HepG2 (cell line): Measurements from ENCODE around the gene PLA2G4D. TPM values are rescaled to one million over a fixed set of nuclear protein-coding genes. Genes with fewer than 3 reads are reported as not detected.

Experiments used
- ARNTL ChIP-seq: sonication (generic); formaldehyde crosslinking; IDR thresholded peaks from 2 replicates; pipeline ENCODE4 v1.4.0; 2020; ENCODE audit warnings: mild to moderate bottlenecking, missing genetic modification reagents
- ATF7-NPFF ChIP-seq: sonication (generic); formaldehyde crosslinking; IDR thresholded peaks from 2 replicates; pipeline ENCODE4 v1.8.1; 2023; ENCODE audit warnings: mild to moderate bottlenecking, low read depth, missing genetic modification reagents, moderate library complexity
- CBX5 ChIP-seq: sonication (generic); formaldehyde crosslinking; IDR thresholded peaks from 2 replicates; pipeline ENCODE4 v1.4.0; 2020; ENCODE audit warnings: missing genetic modification reagents, borderline replicate concordance
- FOXJ3 ChIP-seq: sonication (generic); formaldehyde crosslinking; IDR thresholded peaks from 2 replicates; pipeline ENCODE4 v1.4.0; 2020; ENCODE audit warnings: missing genetic modification reagents, mild to moderate bottlenecking, borderline replicate concordance
- HHEX ChIP-seq: IDR thresholded peaks from 2 replicates; pipeline ENCODE4 v1.6.1; 2016; ENCODE audit warnings: control low read depth
- HMG20B ChIP-seq: conservative IDR thresholded peaks from 2 replicates; pipeline ENCODE4 v1.6.1; 2016; ENCODE audit warnings: missing genetic modification reagents, missing compliant biosample characterization
- JDP2 ChIP-seq: sonication (generic); formaldehyde crosslinking; IDR thresholded peaks from 2 replicates; pipeline ENCODE4 v1.8.1; 2022; ENCODE audit warnings: missing genetic modification reagents, borderline replicate concordance
- JUN ChIP-seq: sonication (generic); formaldehyde crosslinking; IDR thresholded peaks from 2 replicates; pipeline ENCODE4 v1.4.0; 2020; ENCODE audit warnings: mild to moderate bottlenecking, missing genetic modification reagents
- MTA3 ChIP-seq: sonication (generic); formaldehyde crosslinking; IDR thresholded peaks from 2 replicates; pipeline ENCODE4 v1.4.0; 2020; ENCODE audit warnings: missing genetic modification reagents
- NBN ChIP-seq: fragments of 450-650 bp; conservative IDR thresholded peaks from 2 replicates; pipeline ENCODE4 v1.6.1; 2017
- PPARG ChIP-seq: conservative IDR thresholded peaks from 2 replicates; pipeline ENCODE4 v1.6.1; 2016; ENCODE audit warnings: missing biosample characterization, missing genetic modification reagents
- ZNF12 ChIP-seq: sonication (generic); formaldehyde crosslinking; IDR thresholded peaks from 2 replicates; pipeline ENCODE4 v1.5.0; 2020; ENCODE audit warnings: missing genetic modification reagents
- ZNF343 ChIP-seq: sonication (generic); formaldehyde crosslinking; IDR thresholded peaks from 2 replicates; pipeline ENCODE4 v1.4.0; 2020; ENCODE audit warnings: mild to moderate bottlenecking, missing genetic modification reagents
- ZNF543 ChIP-seq: sonication (generic); formaldehyde crosslinking; IDR thresholded peaks from 2 replicates; pipeline ENCODE4 v1.4.0; 2020; ENCODE audit warnings: mild to moderate bottlenecking, missing genetic modification reagents
- ZNF652 ChIP-seq: IDR thresholded peaks from 2 replicates; pipeline ENCODE4 v1.6.1; 2016; ENCODE audit warnings: low read depth, borderline replicate concordance
- ZNF720 ChIP-seq: sonication (generic); formaldehyde crosslinking; IDR thresholded peaks from 2 replicates; pipeline ENCODE4 v1.4.0; 2020; ENCODE audit warnings: missing genetic modification reagents
- ZSCAN12 ChIP-seq: sonication (generic); formaldehyde crosslinking; IDR thresholded peaks from 2 replicates; pipeline ENCODE4 v1.9.0; 2021; ENCODE audit warnings: mild to moderate bottlenecking, missing genetic modification reagents
- polyA plus RNA-seq, 8 experiments: library from polyadenylated mRNA; depleted of rRNA in 3 of 8; stranded (reverse) in 7 of 8; unstranded in 1 of 8; fragments of >200 nt; fragmentation: Illumina TruSeq in 4 of 8; extraction: Trizol in 4 of 8; gene quantifications; 2 replicates each; pipeline versions ENCODE4 v1.2.1 to v1.2.3, GENCODE V29; 2011 to 2016; ENCODE audit warnings: low read depth in 4 of 8, missing spikeins in 1 of 8, mixed read lengths in 1 of 8; ENCODE audit not compliant: insufficient read depth in 1 of 8
- total RNA-seq, 5 experiments: library from RNA; depleted of rRNA; stranded (reverse); fragments of >200 nt; fragmentation: Illumina TruSeq; extraction: Trizol; gene quantifications; 2 replicates each; pipeline ENCODE4 v1.2.3, GENCODE V29; 2016; ENCODE audit warnings: low read depth in 1 of 5
- TF ChIP-seq, protein P1 (sequence below), 2 experiments: sonication (generic) in 1 of 2; formaldehyde crosslinking in 1 of 2; IDR thresholded peaks; 2 replicates each; pipeline versions ENCODE4 v1.4.0 to v1.6.1; 2018 to 2020; ENCODE audit warnings: missing genetic modification reagents in 2 of 2, borderline replicate concordance in 1 of 2, low read depth in 1 of 2, mild to moderate bottlenecking in 1 of 2, missing biosample characterization in 1 of 2
- TF ChIP-seq, protein P2 (sequence below): sonication (generic); formaldehyde crosslinking; IDR thresholded peaks from 2 replicates; pipeline ENCODE4 v1.5.1; 2020; ENCODE audit warnings: mild to moderate bottlenecking, missing genetic modification reagents, moderate library complexity
- TF ChIP-seq, protein P3 (sequence below): sonication (generic); formaldehyde crosslinking; IDR thresholded peaks from 2 replicates; pipeline ENCODE4 v1.4.0; 2020; ENCODE audit warnings: mild to moderate bottlenecking, missing genetic modification reagents
- TF ChIP-seq, protein P4 (sequence below): sonication (generic); formaldehyde crosslinking; IDR thresholded peaks from 2 replicates; pipeline ENCODE4 v1.9.0; 2022; ENCODE audit warnings: low read depth, missing genetic modification reagents
- TF ChIP-seq, protein P5 (sequence below): sonication (generic); formaldehyde crosslinking; IDR thresholded peaks from 2 replicates; pipeline ENCODE4 v1.5.0; 2020; ENCODE audit warnings: mild to moderate bottlenecking, missing genetic modification reagents

Gene PLA2G4D
- total and polyA plus RNA-seq, 2 of the 13 experiments (the other 11 are each of a cell fraction or from before 2014, with no cell fraction given), result 0.04 to 0.21 TPM

DNA sequence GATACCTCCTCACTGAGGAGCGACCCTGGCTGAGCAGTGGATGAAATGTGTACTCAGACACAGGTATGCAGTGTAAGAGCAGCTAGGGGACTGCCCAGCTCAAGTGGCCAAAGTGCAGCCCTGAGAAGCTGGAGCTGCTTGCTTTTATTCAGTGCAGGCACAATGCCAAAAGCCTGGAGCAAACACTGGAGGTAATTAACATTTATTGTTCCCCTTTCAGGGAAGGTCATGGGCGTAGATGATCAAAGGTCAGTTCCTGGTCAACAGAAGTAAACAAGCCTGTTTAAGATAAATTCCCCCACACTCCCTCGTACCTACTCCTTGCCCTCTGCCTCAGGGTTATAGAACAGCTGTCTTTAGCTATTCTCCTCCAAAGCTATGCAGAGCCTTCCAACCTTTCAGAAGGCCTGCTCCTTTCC is 44.6 kb upstream of the PLA2G4D start (continued):
- TF ChIP-seq, protein P1, sequence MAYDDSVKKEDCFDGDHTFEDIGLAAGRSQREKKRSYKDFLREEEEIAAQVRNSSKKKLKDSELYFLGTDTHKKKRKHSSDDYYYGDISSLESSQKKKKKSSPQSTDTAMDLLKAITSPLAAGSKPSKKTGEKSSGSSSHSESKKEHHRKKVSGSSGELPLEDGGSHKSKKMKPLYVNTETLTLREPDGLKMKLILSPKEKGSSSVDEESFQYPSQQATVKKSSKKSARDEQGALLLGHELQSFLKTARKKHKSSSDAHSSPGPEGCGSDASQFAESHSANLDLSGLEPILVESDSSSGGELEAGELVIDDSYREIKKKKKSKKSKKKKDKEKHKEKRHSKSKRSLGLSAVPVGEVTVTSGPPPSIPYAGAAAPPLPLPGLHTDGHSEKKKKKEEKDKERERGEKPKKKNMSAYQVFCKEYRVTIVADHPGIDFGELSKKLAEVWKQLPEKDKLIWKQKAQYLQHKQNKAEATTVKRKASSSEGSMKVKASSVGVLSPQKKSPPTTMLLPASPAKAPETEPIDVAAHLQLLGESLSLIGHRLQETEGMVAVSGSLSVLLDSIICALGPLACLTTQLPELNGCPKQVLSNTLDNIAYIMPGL (CRISPR knock-in tag; IDR thresholded peaks at IDR 0.05; ENCODE audit: borderline replicate concordance in 1 of 2, low read depth in 1 of 2), result peak in 1 of 2 experiments; percentile 69; a peak in 1 of 4 replicates
- TF ChIP-seq HMG20B (CRISPR knock-in tag) (peak; percentile 67; the same call in 1 of the 2 replicates), FOXJ3 (CRISPR knock-in tag) (peak; percentile 66; the same call in 1 of the 2 replicates), NBN (no peak), ZNF543 (CRISPR knock-in tag) (peak; percentile 71; the same call in 1 of the 2 replicates), JDP2 (CRISPR knock-in tag) (no peak), JUN (peak; percentile 67; the same call in 1 of the 2 replicates), MTA3 (CRISPR knock-in tag) (no peak), CBX5 (CRISPR knock-in tag) (peak; percentile 100), ATF7-NPFF (CRISPR knock-in tag) (peak; percentile 71; the same call in 1 of the 2 replicates), PPARG (CRISPR knock-in tag) (0 out of 2 replicates have a peak, but pooled peaks have one; percentile 48), ZNF12 (CRISPR knock-in tag) (peak; percentile 78), ZNF720 (CRISPR knock-in tag) (no peak), ZNF343 (CRISPR knock-in tag) (peak; percentile 64; the same call in 1 of the 2 replicates), HHEX (CRISPR knock-in tag) (peak; percentile 37; the same call in 1 of the 2 replicates), ZNF652 (CRISPR knock-in tag) (peak; percentile 15; the same call in 1 of the 2 replicates), ARNTL (CRISPR knock-in tag) (peak; percentile 63; the same call in 1 of the 2 replicates), ZSCAN12 (CRISPR knock-in tag) (no peak)
- TF ChIP-seq, protein P2, sequence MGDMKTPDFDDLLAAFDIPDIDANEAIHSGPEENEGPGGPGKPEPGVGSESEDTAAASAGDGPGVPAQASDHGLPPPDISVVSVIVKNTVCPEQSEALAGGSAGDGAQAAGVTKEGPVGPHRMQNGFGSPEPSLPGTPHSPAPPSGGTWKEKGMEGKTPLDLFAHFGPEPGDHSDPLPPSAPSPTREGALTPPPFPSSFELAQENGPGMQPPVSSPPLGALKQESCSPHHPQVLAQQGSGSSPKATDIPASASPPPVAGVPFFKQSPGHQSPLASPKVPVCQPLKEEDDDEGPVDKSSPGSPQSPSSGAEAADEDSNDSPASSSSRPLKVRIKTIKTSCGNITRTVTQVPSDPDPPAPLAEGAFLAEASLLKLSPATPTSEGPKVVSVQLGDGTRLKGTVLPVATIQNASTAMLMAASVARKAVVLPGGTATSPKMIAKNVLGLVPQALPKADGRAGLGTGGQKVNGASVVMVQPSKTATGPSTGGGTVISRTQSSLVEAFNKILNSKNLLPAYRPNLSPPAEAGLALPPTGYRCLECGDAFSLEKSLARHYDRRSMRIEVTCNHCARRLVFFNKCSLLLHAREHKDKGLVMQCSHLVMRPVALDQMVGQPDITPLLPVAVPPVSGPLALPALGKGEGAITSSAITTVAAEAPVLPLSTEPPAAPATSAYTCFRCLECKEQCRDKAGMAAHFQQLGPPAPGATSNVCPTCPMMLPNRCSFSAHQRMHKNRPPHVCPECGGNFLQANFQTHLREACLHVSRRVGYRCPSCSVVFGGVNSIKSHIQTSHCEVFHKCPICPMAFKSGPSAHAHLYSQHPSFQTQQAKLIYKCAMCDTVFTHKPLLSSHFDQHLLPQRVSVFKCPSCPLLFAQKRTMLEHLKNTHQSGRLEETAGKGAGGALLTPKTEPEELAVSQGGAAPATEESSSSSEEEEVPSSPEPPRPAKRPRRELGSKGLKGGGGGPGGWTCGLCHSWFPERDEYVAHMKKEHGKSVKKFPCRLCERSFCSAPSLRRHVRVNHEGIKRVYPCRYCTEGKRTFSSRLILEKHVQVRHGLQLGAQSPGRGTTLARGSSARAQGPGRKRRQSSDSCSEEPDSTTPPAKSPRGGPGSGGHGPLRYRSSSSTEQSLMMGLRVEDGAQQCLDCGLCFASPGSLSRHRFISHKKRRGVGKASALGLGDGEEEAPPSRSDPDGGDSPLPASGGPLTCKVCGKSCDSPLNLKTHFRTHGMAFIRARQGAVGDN, result no peak
- TF ChIP-seq, protein P3, sequence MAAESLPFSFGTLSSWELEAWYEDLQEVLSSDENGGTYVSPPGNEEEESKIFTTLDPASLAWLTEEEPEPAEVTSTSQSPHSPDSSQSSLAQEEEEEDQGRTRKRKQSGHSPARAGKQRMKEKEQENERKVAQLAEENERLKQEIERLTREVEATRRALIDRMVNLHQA (CRISPR knock-in tag), result no peak
- TF ChIP-seq, protein P4, sequence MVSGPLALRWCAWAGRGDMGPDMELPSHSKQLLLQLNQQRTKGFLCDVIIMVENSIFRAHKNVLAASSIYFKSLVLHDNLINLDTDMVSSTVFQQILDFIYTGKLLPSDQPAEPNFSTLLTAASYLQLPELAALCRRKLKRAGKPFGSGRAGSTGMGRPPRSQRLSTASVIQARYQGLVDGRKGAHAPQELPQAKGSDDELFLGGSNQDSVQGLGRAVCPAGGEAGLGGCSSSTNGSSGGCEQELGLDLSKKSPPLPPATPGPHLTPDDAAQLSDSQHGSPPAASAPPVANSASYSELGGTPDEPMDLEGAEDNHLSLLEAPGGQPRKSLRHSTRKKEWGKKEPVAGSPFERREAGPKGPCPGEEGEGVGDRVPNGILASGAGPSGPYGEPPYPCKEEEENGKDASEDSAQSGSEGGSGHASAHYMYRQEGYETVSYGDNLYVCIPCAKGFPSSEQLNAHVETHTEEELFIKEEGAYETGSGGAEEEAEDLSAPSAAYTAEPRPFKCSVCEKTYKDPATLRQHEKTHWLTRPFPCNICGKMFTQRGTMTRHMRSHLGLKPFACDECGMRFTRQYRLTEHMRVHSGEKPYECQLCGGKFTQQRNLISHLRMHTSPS (CRISPR knock-in tag), result peak; percentile 48; the same call in 1 of the 2 replicates
- TF ChIP-seq, protein P5, sequence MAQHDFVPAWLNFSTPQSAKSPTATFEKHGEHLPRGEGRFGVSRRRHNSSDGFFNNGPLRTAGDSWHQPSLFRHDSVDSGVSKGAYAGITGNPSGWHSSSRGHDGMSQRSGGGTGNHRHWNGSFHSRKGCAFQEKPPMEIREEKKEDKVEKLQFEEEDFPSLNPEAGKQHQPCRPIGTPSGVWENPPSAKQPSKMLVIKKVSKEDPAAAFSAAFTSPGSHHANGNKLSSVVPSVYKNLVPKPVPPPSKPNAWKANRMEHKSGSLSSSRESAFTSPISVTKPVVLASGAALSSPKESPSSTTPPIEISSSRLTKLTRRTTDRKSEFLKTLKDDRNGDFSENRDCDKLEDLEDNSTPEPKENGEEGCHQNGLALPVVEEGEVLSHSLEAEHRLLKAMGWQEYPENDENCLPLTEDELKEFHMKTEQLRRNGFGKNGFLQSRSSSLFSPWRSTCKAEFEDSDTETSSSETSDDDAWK (CRISPR knock-in tag), result no peak
